Upper lobe of left lung (tissue), 4 donors: ENCODE data around the gene AIFM3.

Experiments
- CTCF ChIP-seq, 6 experiments: fragments of 450-650 bp in 4 of 6; fragments of 200-600 bp in 2 of 6; sonication (generic) in 2 of 6; IDR thresholded peaks; one replicate each; pipeline ENCODE4 v1.5.1; 2016 to 2019; ENCODE audit warnings: antibody characterized with exemption in 6 of 6
- EP300 ChIP-seq, 4 donors: sonication (generic); formaldehyde crosslinking; IDR thresholded peaks; one replicate each; pipeline ENCODE4 v1.5.1; 2017; ENCODE audit warnings: antibody characterized with exemption in 4 of 4, control low read depth in 2 of 4
- POLR2A ChIP-seq, 4 donors: fragments of 450-650 bp; IDR thresholded peaks; one replicate each; pipeline ENCODE4 v1.5.1; 2016 to 2017; ENCODE audit warnings: antibody characterized with exemption in 4 of 4, mild to moderate bottlenecking in 2 of 4
- POLR2AphosphoS5 ChIP-seq, 2 donors: sonication (generic); formaldehyde crosslinking; IDR thresholded peaks; one replicate each; pipeline ENCODE4 v1.5.1; 2017; ENCODE audit warnings: antibody characterized with exemption in 2 of 2

- no peak for TF ChIP-seq CTCF (IDR thresholded peaks at IDR 0.05)
- TF ChIP-seq EP300 (IDR thresholded peaks at IDR 0.05), result no peak
- TF ChIP-seq POLR2A (IDR thresholded peaks at IDR 0.05), result no peak
- no peak for TF ChIP-seq POLR2AphosphoS5 (IDR thresholded peaks at IDR 0.05)
Observed at GRCh38 chr22:20988573-20989322, 21.7 kb downstream of the AIFM3 start.
